MCF 10A (cell line): ENCODE results near the gene GRM8. TPM values are rescaled to one million over a fixed set of nuclear protein-coding genes. Genes with fewer than 3 reads are reported as not detected.
A peak's percentile ranks its signal among the peaks of the same experiment; 100 is the strongest.

Experiments
- Bru-seq: library from RNA; stranded (reverse); fragments of 400-500 nt; gene quantifications from one replicate; lab custom pipeline; 2021; lab: Mats Ljungman, UMichigan
- BruChase-seq, 2 experiments: library from RNA; stranded (reverse); fragments of 400-500 nt; gene quantifications; one replicate each; lab custom pipeline; 2021; lab: Mats Ljungman, UMichigan
- BruUV-seq: library from RNA; stranded (reverse); fragments of 400-500 nt; replicated peaks from 2 replicates; lab custom pipeline; 2021; lab: Mats Ljungman, UMichigan
- CTCF ChIA-PET: fragments of 300-600 bp; sonication (Branson Sonifier 250); formaldehyde crosslinking; extraction: SDS; loops from one replicate; lab custom pipeline; 2021; ENCODE audit warnings: antibody characterized with exemption, inconsistent platforms; lab: Yijun Ruan, JAX
- POLR2A ChIA-PET: fragments of 300-600, 350-650 bp; sonication (Branson Sonifier 250); formaldehyde crosslinking; extraction: SDS; loops from one replicate; lab custom pipeline; 2020; ENCODE audit warnings: antibody characterized with exemption, inconsistent platforms; lab: Yijun Ruan, JAX
- DNase-seq: peaks from one replicate; pipeline ENCODE4 v3.0.0-alpha.2; 2018; ENCODE audit not compliant: unreplicated experiment
- H3K27ac Mint-ChIP-seq: one replicate; pipeline ENCODE4 v1.8.0; 2022; ENCODE audit warnings: mild to moderate bottlenecking, low read depth, mixed read lengths; ENCODE audit not compliant: unreplicated experiment
- H3K27me3 Mint-ChIP-seq: one replicate; pipeline ENCODE4 v1.8.0; 2022; ENCODE audit warnings: mixed read lengths; ENCODE audit not compliant: insufficient read depth, unreplicated experiment
- H3K36me3 Mint-ChIP-seq: one replicate; pipeline ENCODE4 v1.8.0; 2022; ENCODE audit warnings: mild to moderate bottlenecking, moderate library complexity, mixed read lengths; ENCODE audit not compliant: insufficient read depth, unreplicated experiment
- H3K4me1 Mint-ChIP-seq: one replicate; pipeline ENCODE4 v1.8.0; 2022; ENCODE audit warnings: mixed read lengths; ENCODE audit not compliant: insufficient read depth, unreplicated experiment
- H3K4me3 Mint-ChIP-seq: one replicate; pipeline ENCODE4 v1.8.0; 2022; ENCODE audit warnings: mild to moderate bottlenecking, moderate library complexity, mixed read lengths; ENCODE audit not compliant: unreplicated experiment
- H3K9me3 Mint-ChIP-seq: one replicate; pipeline ENCODE4 v1.8.0; 2022; ENCODE audit warnings: mixed read lengths; ENCODE audit not compliant: unreplicated experiment
- CTCF ChIP-seq: fragments of 200-600 bp; IDR thresholded peaks from one replicate; pipeline ENCODE4 v1.8.0; 2022; ENCODE audit warnings: antibody characterized with exemption, mild to moderate bottlenecking; ENCODE audit not compliant: unreplicated experiment
- intact Hi-C: fragments of 100-400 bp; cut with micrococcal nuclease; formaldehyde crosslinking; loops from 2 replicates; pipeline ENCODE4 v1.14.1; 2022
- long read RNA-seq: library from polyadenylated mRNA; stranded (forward); transcript quantifications from one replicate; pipeline ENCODE4 v2.0.0, GENCODE V29; 2022
- total RNA-seq: library from RNA; stranded (reverse); gene quantifications from 2 replicates; pipeline ENCODE4 v1.2.3, GENCODE V29; 2022

Gene GRM8
- not detected in 2 replicates for total RNA-seq
- Bru-seq, nascent RNA = percentile 15 among the genes with signal in this experiment
- percentile 10 among the genes with signal in this experiment for BruChase-seq, experiment 1, labeled RNA remaining after a 6-hour chase
- BruChase-seq, experiment 2, labeled RNA remaining after a 2-hour chase = percentile 14 among the genes with signal in this experiment
- long read RNA-seq = 0 reads

DNA sequence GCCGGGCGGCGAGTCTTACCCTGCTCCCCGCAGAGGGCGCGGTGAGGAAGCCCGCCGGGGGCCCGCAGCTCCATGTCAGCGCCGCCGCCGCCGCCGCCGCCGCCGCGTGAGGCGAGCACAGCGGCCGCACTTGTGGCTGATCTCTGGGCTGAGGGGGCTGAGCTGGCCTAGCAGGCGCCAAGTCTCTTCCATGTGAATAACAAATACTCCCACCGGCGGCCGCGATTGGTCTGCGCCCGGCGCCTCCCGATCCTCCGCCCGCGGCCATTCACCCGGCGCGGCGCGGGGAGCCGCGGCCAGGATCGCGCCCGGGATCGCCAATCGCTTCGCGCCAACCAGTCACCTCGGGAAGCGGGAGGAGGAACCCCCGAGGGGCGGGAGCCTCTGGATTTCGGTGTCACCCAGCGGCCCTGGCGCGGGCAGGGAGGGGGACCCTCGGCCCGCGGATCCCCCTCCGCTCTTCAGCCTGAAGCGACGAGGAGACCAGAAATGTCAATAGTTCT, at the start of gene GRM8:
Gene GRM8, minus strand, starts transcription at position 164 of the 503 bp plus-strand sequence.
- CTCF ChIA-PET = interaction anchor here (0.6 to 2.3 kb wide), 9 partner anchors 15 to 457 kb away, joined by 3 to 31 read pairs (median 5); no protein-coding TSS in a partner anchor
- peaks cover 6% of the 10 kb centered on the region for H3K36me3 Mint-ChIP-seq

DNA sequence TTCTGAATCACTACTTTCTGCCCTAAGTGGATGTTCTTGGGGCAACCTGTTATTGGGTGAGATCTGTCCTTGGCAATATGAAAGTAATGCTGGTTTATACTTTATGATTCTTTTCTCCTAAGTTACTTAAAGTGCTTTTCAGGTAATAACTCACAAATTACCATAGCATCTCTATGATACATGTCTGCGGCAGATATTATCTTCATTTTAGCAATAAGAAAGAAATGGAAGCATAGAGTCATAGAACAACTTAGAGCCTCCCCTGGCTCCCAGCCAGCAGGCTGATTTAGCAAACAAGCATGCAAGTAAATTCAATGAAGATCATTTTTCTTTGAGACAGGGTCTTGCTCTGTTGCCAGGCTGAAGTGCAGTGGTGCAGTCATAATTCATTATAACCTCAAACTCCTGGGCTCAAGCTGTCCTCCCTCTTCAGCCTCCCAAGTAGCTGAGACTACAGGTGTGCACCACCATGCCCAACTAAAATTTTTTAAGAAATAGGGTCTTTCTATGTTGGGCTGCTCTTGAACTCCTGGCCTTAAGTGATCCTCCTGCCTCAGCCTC, 38.1 kb upstream of the GRM8 start:
- BruUV-seq = no TSS peak
- peaks cover 20% of the 10 kb centered on the region for H3K27me3 Mint-ChIP-seq
- CTCF ChIA-PET = interaction anchor here (0.6 kb wide), 1 partner anchor 64 kb away, joined by 3 read pairs; no protein-coding TSS in a partner anchor
- H3K36me3 Mint-ChIP-seq = no peaks in the 10 kb centered on the region
- TF ChIP-seq CTCF = no peak
- no peaks in the 10 kb centered on the region for H3K9me3 Mint-ChIP-seq
- DNase-seq = no peak
- POLR2A ChIA-PET = no interaction called here
- H3K4me3 Mint-ChIP-seq = no peak overlapping the region
- intact Hi-C loops = no loop called here
- no peak overlapping the region for H3K27ac Mint-ChIP-seq
- H3K4me1 Mint-ChIP-seq = no peaks in the 10 kb centered on the region

More for the DNA sequence above, at the start of gene GRM8:
- POLR2A ChIA-PET = interaction anchor here (0.9 kb wide), 1 partner anchor 421 kb away, joined by 4 read pairs; no protein-coding TSS in a partner anchor
- Mint-ChIP-seq H3K4me1 (peaks cover 8% of the 10 kb centered on the region), H3K27me3 (peaks cover 63% of the 10 kb centered on the region), H3K27ac (no peak within 1 kb of the TSS), H3K4me3 (peak within 1 kb of the TSS; percentile 77), H3K9me3 (no peaks in the 10 kb centered on the region)
- no TSS peak for BruUV-seq
- intact Hi-C loops = no loop called here
- no peak for DNase-seq
- no peak for TF ChIP-seq CTCF

GRCh38 chr7:127290116-127290655, 37.4 kb upstream of the GRM8 start:
- TF ChIP-seq CTCF = no peak
- CTCF ChIA-PET = interaction anchor here (0.6 to 1.2 kb wide), 2 partner anchors 34 to 65 kb away, joined by 3 to 7 read pairs; no protein-coding TSS in a partner anchor
- Mint-ChIP-seq H3K27ac (no peak overlapping the region), H3K4me1 (no peaks in the 10 kb centered on the region), H3K36me3 (no peaks in the 10 kb centered on the region), H3K4me3 (no peak overlapping the region), H3K9me3 (no peaks in the 10 kb centered on the region), H3K27me3 (peaks cover 20% of the 10 kb centered on the region)
- POLR2A ChIA-PET = no interaction called here
- intact Hi-C loops = no loop called here
- no peak for DNase-seq
- BruUV-seq = no TSS peak

DNA sequence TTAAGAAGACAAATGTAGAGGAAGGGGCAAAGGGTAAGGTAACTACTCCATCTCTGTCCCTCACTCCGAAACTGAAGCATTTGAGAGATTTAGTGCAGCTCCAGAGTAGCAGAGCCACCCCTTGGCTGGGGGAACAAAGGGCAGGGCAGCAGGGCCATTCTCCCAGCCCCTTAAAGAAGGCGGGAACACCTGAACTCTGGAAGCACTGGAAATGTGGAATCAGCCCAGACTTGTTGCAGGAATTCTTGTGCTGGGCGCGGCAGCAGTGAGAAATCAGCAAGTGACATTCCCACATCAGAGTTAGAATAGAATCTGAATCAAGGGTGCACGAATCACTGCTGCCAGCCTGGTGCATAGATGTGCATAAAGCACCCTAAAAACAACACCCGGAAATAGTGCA, 34.4 kb upstream of the GRM8 start:
- Mint-ChIP-seq H3K9me3 (no peaks in the 10 kb centered on the region), H3K27me3 (peaks cover under 1% of the 10 kb centered on the region), H3K4me3 (no peak overlapping the region), H3K36me3 (no peaks in the 10 kb centered on the region), H3K4me1 (no peaks in the 10 kb centered on the region), H3K27ac (no peak overlapping the region)
- ChIA-PET CTCF (interaction anchor here (0.6 kb wide), 1 partner anchor 1253 kb away, joined by 3 read pairs; no protein-coding TSS in a partner anchor), POLR2A (no interaction called here)
- intact Hi-C loops = no loop called here
- no TSS peak for BruUV-seq
- DNase-seq = peak; percentile 16
- TF ChIP-seq CTCF = no peak
